Activated T-cell treated with anti-CD3 and anti-CD28 coated beads, Interleukin-2, amount 50 U/mL, for 4 hours (primary cell): ENCODE results near the gene RRM2. TPM values are rescaled to one million over a fixed set of nuclear protein-coding genes. Genes with fewer than 3 reads are reported as not detected.
"Not testable (repeated sequence)": the region's sequence is repeated elsewhere in the genome, so short reads cannot be mapped to it uniquely, and the experiment has no call there.

Source experiments
- ATAC-seq, 2 donors: fragments of 200-7000 bp; cut with Tn5 transposase; one replicate each; pipeline ENCODE4 v1.10.0; 2021
- DNase-seq: peaks from one replicate; pipeline ENCODE4 v3.0.0-alpha.2; 2020
- H3K27me3 Mint-ChIP-seq: one replicate; pipeline ENCODE4 v1.8.0; 2021; ENCODE audit warnings: low read depth, mixed read lengths
- H3K36me3 Mint-ChIP-seq: one replicate; pipeline ENCODE4 v1.8.0; 2022; ENCODE audit warnings: mixed read lengths; ENCODE audit not compliant: insufficient read depth
- H3K4me1 Mint-ChIP-seq: one replicate; pipeline ENCODE4 v1.8.0; 2021; ENCODE audit warnings: low read depth, mixed read lengths
- H3K4me3 Mint-ChIP-seq: one replicate; pipeline ENCODE4 v1.8.0; 2021; ENCODE audit warnings: mild to moderate bottlenecking, moderate library complexity, mixed read lengths
- H3K9me3 Mint-ChIP-seq: one replicate; pipeline ENCODE4 v1.8.0; 2021; ENCODE audit warnings: mixed read lengths
- total RNA-seq, 3 donors: library from RNA; stranded (reverse); gene quantifications; one replicate each; pipeline ENCODE4 v1.2.1, GENCODE V29; 2021

The RRM2 gene
- total RNA-seq, 3 donors from 2014 or later: 40.9 to 54.9 (median 51.6) TPM

DNA sequence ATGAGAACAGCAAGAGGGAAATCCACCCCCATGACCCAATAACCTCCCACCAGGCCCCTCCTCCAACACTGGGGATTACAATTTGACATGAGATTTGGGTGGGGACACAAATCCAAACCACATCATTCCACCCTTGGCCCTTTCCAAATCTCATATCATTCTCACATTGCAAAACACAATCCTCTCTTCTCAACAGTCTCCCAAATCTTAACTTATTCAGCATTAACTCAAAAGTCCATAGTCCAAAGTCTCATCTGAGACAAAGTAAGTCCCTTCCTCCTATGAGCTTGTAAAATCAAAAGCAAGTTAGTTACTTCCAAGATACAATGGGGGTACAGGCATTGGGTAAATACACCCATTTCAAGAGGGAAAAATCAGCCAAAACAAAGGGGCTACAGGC, 17.6 kb upstream of the RRM2 start:
- H3K27me3 Mint-ChIP-seq, H3K9me3 Mint-ChIP-seq, DNase-seq, ATAC-seq, H3K4me1 Mint-ChIP-seq, H3K36me3 Mint-ChIP-seq, H3K4me3 Mint-ChIP-seq: not testable (repeated sequence)

GRCh38 chr2:10109311-10109710, 13.2 kb upstream of the RRM2 start:
- Mint-ChIP-seq H3K9me3 (peaks cover 9% of the 10 kb centered on the region), H3K36me3 (no peaks in the 10 kb centered on the region), H3K27me3 (no peaks in the 10 kb centered on the region), H3K4me1 (no peaks in the 10 kb centered on the region), H3K4me3 (no peak overlapping the region)
- DNase-seq (no peak), ATAC-seq (no peak)

- Mint-ChIP-seq H3K9me3 (no peaks in the 10 kb centered on the region), H3K36me3 (no peaks in the 10 kb centered on the region), H3K4me3 (peak overlapping the region; percentile 40), H3K27me3 (peaks cover 8% of the 10 kb centered on the region), H3K4me1 (peaks cover 29% of the 10 kb centered on the region)
- DNase-seq (no peak), ATAC-seq (no peak)
Measured at GRCh38 chr2:10119027-10119325, 3.6 kb upstream of the RRM2 start.

DNA sequence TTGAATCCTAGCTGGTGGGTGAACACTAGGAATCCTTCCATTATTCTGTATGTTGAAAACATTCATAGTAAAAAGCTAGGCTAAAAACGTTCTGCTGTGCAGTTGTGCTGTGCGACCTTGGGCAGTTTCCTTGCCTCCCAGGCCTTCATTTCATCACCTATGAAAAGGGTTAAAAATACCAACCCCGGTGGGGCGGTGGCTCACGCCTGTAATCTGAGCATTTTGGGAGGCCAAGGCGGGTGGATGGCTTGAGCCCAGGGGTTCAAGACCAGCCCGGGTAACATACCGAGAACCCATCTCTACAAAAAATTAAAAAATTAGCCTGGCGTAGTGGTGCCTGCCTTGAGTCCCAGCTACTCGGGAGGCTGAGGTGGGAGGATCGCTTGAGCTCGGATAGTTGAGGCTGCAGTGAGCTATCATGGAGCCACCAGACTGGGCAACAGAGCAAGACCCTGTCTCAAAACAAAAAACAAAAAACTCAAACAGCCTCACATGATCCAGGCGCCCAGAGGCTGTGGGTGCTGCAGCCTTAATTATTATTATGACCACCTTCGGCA, 2.9 kb upstream of the RRM2 start:
- DNase-seq: no peak
- H3K9me3 Mint-ChIP-seq: no peaks in the 10 kb centered on the region
- H3K4me1 Mint-ChIP-seq: peaks cover 35% of the 10 kb centered on the region
- H3K27me3 Mint-ChIP-seq: peaks cover 8% of the 10 kb centered on the region
- peak overlapping the region; percentile 86 for H3K4me3 Mint-ChIP-seq
- no peaks in the 10 kb centered on the region for H3K36me3 Mint-ChIP-seq
- no peak for ATAC-seq

GRCh38 chr2:10120158-10120876, 2.2 kb upstream of the RRM2 start:
- peaks cover 8% of the 10 kb centered on the region for H3K27me3 Mint-ChIP-seq
- ATAC-seq: peak; percentile 73 to 77
- DNase-seq: peak; percentile 90
- peaks cover 41% of the 10 kb centered on the region for H3K4me1 Mint-ChIP-seq
- H3K36me3 Mint-ChIP-seq: no peaks in the 10 kb centered on the region
- no peaks in the 10 kb centered on the region for H3K9me3 Mint-ChIP-seq
- peak overlapping the region; percentile 86 for H3K4me3 Mint-ChIP-seq

GRCh38 chr2:10120877-10121574, 1.5 kb upstream of the RRM2 start:
- Mint-ChIP-seq H3K4me1 (peaks cover 44% of the 10 kb centered on the region), H3K4me3 (peak overlapping the region; percentile 86), H3K9me3 (no peaks in the 10 kb centered on the region), H3K36me3 (no peaks in the 10 kb centered on the region), H3K27me3 (peaks cover 8% of the 10 kb centered on the region)
- DNase-seq (no peak), ATAC-seq (no peak)

DNA sequence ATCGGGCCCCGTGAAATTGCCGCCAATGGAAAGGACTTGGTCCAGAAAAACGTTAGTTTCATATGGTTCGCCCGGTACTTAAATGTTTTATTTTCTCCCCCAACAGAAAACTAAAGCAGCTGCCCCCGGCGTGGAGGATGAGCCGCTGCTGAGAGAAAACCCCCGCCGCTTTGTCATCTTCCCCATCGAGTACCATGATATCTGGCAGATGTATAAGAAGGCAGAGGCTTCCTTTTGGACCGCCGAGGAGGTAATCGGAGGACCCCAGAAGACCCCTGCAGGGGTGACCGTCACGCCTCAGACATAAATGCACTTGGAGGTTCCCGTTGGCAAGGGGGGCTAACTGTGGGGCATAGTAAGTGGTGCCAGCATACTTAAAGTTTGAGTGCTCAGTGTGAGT, 742 bp downstream of the RRM2 start:
- peak overlapping the region; percentile 84 for H3K4me3 Mint-ChIP-seq
- peaks cover 41% of the 10 kb centered on the region for H3K4me1 Mint-ChIP-seq
- DNase-seq: no peak
- peaks cover 8% of the 10 kb centered on the region for H3K27me3 Mint-ChIP-seq
- no peaks in the 10 kb centered on the region for H3K9me3 Mint-ChIP-seq
- H3K36me3 Mint-ChIP-seq: no peaks in the 10 kb centered on the region
- ATAC-seq: no peak

DNA sequence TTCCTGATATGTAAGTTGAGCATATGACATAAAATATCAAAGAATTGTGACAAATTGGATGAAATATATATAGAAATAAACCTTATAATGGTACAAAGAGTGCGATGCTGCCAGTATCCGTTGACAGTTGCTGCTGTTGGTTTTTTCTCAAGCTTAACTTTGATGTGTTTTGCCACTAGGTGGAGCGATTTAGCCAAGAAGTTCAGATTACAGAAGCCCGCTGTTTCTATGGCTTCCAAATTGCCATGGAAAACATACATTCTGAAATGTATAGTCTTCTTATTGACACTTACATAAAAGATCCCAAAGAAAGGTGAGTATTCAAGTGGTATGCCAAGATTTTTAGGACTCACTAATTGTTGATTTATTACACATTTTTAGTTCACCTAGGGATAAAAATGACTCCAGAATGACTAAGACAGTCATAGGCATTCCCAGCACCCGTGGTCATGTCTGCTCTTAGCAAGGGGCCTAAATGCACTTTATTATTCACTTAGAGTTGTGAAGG, 2.1 kb downstream of the RRM2 start:
- H3K4me1 Mint-ChIP-seq: peaks cover 44% of the 10 kb centered on the region
- ATAC-seq (no peak), DNase-seq (no peak)
- H3K4me3 Mint-ChIP-seq: peak overlapping the region; percentile 84
- H3K27me3 Mint-ChIP-seq: peaks cover 8% of the 10 kb centered on the region
- no peaks in the 10 kb centered on the region for H3K9me3 Mint-ChIP-seq
- H3K36me3 Mint-ChIP-seq: no peaks in the 10 kb centered on the region

- Mint-ChIP-seq H3K9me3 (no peaks in the 10 kb centered on the region), H3K4me3 (no peak overlapping the region), H3K4me1 (peaks cover 42% of the 10 kb centered on the region), H3K36me3 (no peaks in the 10 kb centered on the region), H3K27me3 (peaks cover 8% of the 10 kb centered on the region)
- no peak for DNase-seq
- no peak for ATAC-seq
Measured at GRCh38 chr2:10125842-10126631, 3.5 kb downstream of the RRM2 start.

- Mint-ChIP-seq H3K4me1 (peaks cover 36% of the 10 kb centered on the region), H3K4me3 (no peak overlapping the region), H3K36me3 (no peaks in the 10 kb centered on the region)
Measured at GRCh38 chr2:10126632-10127026, 4.1 kb downstream of the RRM2 start.

GRCh38 chr2:10128420-10128819, 5.9 kb downstream of the RRM2 start:
- ATAC-seq (no peak), DNase-seq (no peak)
- peaks cover 4% of the 10 kb centered on the region for H3K27me3 Mint-ChIP-seq
- no peaks in the 10 kb centered on the region for H3K9me3 Mint-ChIP-seq
- H3K36me3 Mint-ChIP-seq: no peaks in the 10 kb centered on the region
- no peak overlapping the region for H3K4me3 Mint-ChIP-seq
- peaks cover 28% of the 10 kb centered on the region for H3K4me1 Mint-ChIP-seq

More at GRCh38 chr2:10126632-10127026, 4.1 kb downstream of the RRM2 start:
- DNase-seq (no peak), ATAC-seq (no peak)
- Mint-ChIP-seq H3K9me3 (no peaks in the 10 kb centered on the region), H3K27me3 (peaks cover 8% of the 10 kb centered on the region)

DNA sequence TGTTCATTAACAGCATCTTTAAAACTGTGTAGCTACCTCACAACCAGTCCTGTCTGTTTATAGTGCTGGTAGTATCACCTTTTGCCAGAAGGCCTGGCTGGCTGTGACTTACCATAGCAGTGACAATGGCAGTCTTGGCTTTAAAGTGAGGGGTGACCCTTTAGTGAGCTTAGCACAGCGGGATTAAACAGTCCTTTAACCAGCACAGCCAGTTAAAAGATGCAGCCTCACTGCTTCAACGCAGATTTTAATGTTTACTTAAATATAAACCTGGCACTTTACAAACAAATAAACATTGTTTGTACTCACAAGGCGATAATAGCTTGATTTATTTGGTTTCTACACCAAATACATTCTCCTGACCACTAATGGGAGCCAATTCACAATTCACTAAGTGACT, 7.0 kb downstream of the RRM2 start:
- ATAC-seq (no peak), DNase-seq (no peak)
- no peaks in the 10 kb centered on the region for H3K27me3 Mint-ChIP-seq
- no peaks in the 10 kb centered on the region for H3K9me3 Mint-ChIP-seq
- H3K4me3 Mint-ChIP-seq: no peak overlapping the region
- peaks cover 19% of the 10 kb centered on the region for H3K4me1 Mint-ChIP-seq
- H3K36me3 Mint-ChIP-seq: no peaks in the 10 kb centered on the region

GRCh38 chr2:10132043-10132575, 9.6 kb downstream of the RRM2 start:
- Mint-ChIP-seq H3K27me3 (no peaks in the 10 kb centered on the region), H3K4me3 (no peak overlapping the region), H3K36me3 (no peaks in the 10 kb centered on the region), H3K9me3 (no peaks in the 10 kb centered on the region), H3K4me1 (peaks cover 8% of the 10 kb centered on the region)
- ATAC-seq (no peak), DNase-seq (no peak)

DNA sequence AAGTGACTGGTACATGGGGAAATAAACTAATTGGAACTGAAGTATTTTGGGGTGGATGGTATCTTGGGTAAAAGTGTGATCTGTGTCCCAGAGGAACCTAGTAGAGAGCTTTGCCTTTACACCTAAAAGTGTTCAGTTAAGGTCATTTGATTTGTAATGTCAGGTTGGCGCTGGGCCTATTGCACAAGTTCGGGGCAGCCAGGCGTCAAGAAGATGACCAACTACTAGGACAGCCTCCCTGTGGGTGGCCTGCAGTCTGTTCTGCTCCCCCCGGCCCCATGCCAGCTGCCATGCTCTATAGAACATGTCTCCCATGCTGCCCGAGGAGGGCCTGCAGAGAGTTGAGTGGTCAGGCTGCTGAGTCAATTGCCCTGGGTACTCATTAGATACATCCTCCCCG, 10.1 kb downstream of the RRM2 start:
- no peaks in the 10 kb centered on the region for H3K36me3 Mint-ChIP-seq
- H3K9me3 Mint-ChIP-seq: no peaks in the 10 kb centered on the region
- no peak for DNase-seq
- peaks cover 8% of the 10 kb centered on the region for H3K4me1 Mint-ChIP-seq
- H3K4me3 Mint-ChIP-seq: no peak overlapping the region
- no peak for ATAC-seq
- H3K27me3 Mint-ChIP-seq: no peaks in the 10 kb centered on the region
